GM12878 (cell line): ENCODE results near the gene TTC23. TPM values are rescaled to one million over a fixed set of nuclear protein-coding genes. Genes with fewer than 3 reads are reported as not detected.

ENCODE experiments used
- ATAC-seq: fragments of 200-7000 bp; cut with Tn5 transposase; 3 replicates; pipeline ENCODE4 v1.9.1; 2020; ENCODE audit warnings: mild to moderate bottlenecking, moderate library complexity
- BruUV-seq: library from RNA; stranded (reverse); fragments of 400-500 nt; replicated peaks from 2 replicates; lab custom pipeline; 2021; lab: Mats Ljungman, UMichigan
- CTCF ChIA-PET: fragments of 300-600 bp; sonication (Branson Sonifier 250); formaldehyde crosslinking; extraction: SDS; loops from one replicate; lab custom pipeline; 2021; ENCODE audit warnings: inconsistent platforms; lab: Yijun Ruan, JAX
- POLR2A ChIA-PET: fragments of 350-600 bp; formaldehyde crosslinking; extraction: SDS; loops from one replicate; lab custom pipeline; 2021; ENCODE audit warnings: inconsistent platforms; lab: Charles Lee
- RAD21 ChIA-PET: fragments of 300-600 bp; sonication (Branson Sonifier 250); formaldehyde crosslinking; loops from one replicate; lab custom pipeline; 2023; ENCODE audit warnings: antibody characterized with exemption; ENCODE audit not compliant: unreplicated experiment; lab: Charles Lee
- SMC1A ChIA-PET: fragments of 300-600 bp; sonication (Branson Sonifier 250); formaldehyde crosslinking; loops from one replicate; lab custom pipeline; 2023; ENCODE audit not compliant: unreplicated experiment, uncharacterized antibody; lab: Charles Lee
- DNase-seq: peaks from one replicate; pipeline ENCODE4 v3.0.0-alpha.2; 2011; ENCODE audit warnings: low read depth, low spot score
- FAIRE-seq: peaks from 3 replicates; lab custom pipeline; 2011; peaks lifted over from hg19 to GRCh38; lab: Jason Lieb, UNC
- H2AFZ ChIP-seq: 2 replicates; pipeline ENCODE4 v1.6.0; 2011; ENCODE audit warnings: low read depth, low read length, control low read depth; ENCODE audit not compliant: control insufficient read depth
- H3K27ac ChIP-seq: 2 replicates; pipeline ENCODE4 v1.5.1; 2011; ENCODE audit warnings: control low read depth; ENCODE audit not compliant: control insufficient read depth, insufficient read depth
- H3K27me3 ChIP-seq, 2 experiments: replicated peaks in 1 of 2; 2 replicates each; pipeline versions ENCODE4 v1.6.0 to v1.6.1; 2011; ENCODE audit warnings: low read length in 1 of 2; ENCODE audit not compliant: control insufficient read depth in 2 of 2, insufficient read depth in 2 of 2
- H3K36me3 ChIP-seq, 2 experiments: 2 replicates each; pipeline ENCODE4 v1.5.1; 2011; ENCODE audit warnings: low read length in 1 of 2; ENCODE audit not compliant: control insufficient read depth in 2 of 2, insufficient read depth in 2 of 2
- H3K4me1 ChIP-seq: 2 replicates; pipeline ENCODE4 v1.6.1; 2011; ENCODE audit warnings: mild to moderate bottlenecking, low read length, moderate library complexity, mixed read lengths; ENCODE audit not compliant: control insufficient read depth, insufficient read depth
- H3K4me2 ChIP-seq: 2 replicates; pipeline ENCODE4 v1.6.0; 2011; ENCODE audit warnings: control low read depth; ENCODE audit not compliant: control insufficient read depth, insufficient read depth
- H3K4me3 ChIP-seq: fragments of 200-600 bp; sonication (generic); 2 replicates; pipeline ENCODE4 v1.5.1; 2016
- H3K79me2 ChIP-seq: 2 replicates; pipeline ENCODE4 v1.6.0; 2011; ENCODE audit warnings: low read length; ENCODE audit not compliant: control insufficient read depth, insufficient read depth
- H3K9ac ChIP-seq: 2 replicates; pipeline ENCODE4 v1.8.0; 2011; ENCODE audit warnings: low read length, control low read depth, mixed read lengths; ENCODE audit not compliant: control insufficient read depth, insufficient read depth
- H3K9me3 ChIP-seq: replicated peaks from 3 replicates; pipeline ENCODE4 v1.5.1; 2011; ENCODE audit warnings: mild to moderate bottlenecking, low read length; ENCODE audit not compliant: control insufficient read depth, insufficient read depth
- H4K20me1 ChIP-seq: 2 replicates; pipeline ENCODE4 v1.6.0; 2011; ENCODE audit not compliant: control insufficient read depth, insufficient read depth
- CREB1 ChIP-seq: IDR thresholded peaks from 2 replicates; pipeline ENCODE4 v1.6.1; 2012; ENCODE audit warnings: low read depth, mild to moderate bottlenecking, inconsistent platforms
- EGR1 ChIP-seq, 2 experiments: IDR thresholded peaks; 1 replicate in 1 of 2; 2 replicates in 1 of 2; pipeline ENCODE4 v1.6.1; 2011 to 2012; ENCODE audit warnings: low read depth in 2 of 2, low read length in 2 of 2, borderline replicate concordance in 1 of 2, mild to moderate bottlenecking in 1 of 2, moderate library complexity in 1 of 2
- EP300 ChIP-seq, 2 experiments: fragments of 150-350 bp in 1 of 2; IDR thresholded peaks; 2 replicates each; pipeline ENCODE4 v1.6.1; 2011 to 2012; ENCODE audit warnings: low read depth in 2 of 2, low read length in 2 of 2, borderline replicate concordance in 1 of 2, improper control_type of control experiment in 1 of 2, inconsistent platforms in 1 of 2; ENCODE audit not compliant: control insufficient read depth in 1 of 2
- FOXM1 ChIP-seq: IDR thresholded peaks from 2 replicates; pipeline ENCODE4 v1.6.1; 2012; ENCODE audit warnings: low read depth, mild to moderate bottlenecking, inconsistent platforms, low read length, moderate library complexity
- JUNB ChIP-seq: IDR thresholded peaks from 2 replicates; pipeline ENCODE4 v1.6.1; 2016; ENCODE audit warnings: antibody characterized with exemption, mild to moderate bottlenecking
- RAD21 ChIP-seq: IDR thresholded peaks from 2 replicates; pipeline ENCODE4 v1.6.1; 2011; ENCODE audit warnings: mild to moderate bottlenecking, low read depth, low read length, moderate library complexity; ENCODE audit not compliant: insufficient read depth
- ZNF274 ChIP-seq: IDR thresholded peaks from one replicate; pipeline ENCODE4 v1.8.0; 2011; ENCODE audit not compliant: insufficient read length, insufficient read depth
- WGBS: methylation state at CpG from one replicate; pipeline ENCODE4 v1.1.6; 2016; ENCODE audit warnings: low lambda C conversion rate; ENCODE audit not compliant: insufficient replicate concordance, insufficient coverage; ENCODE audit errors: missing lambda C conversion rate; 5-methylcytosine and 5-hydroxymethylcytosine counted together
- in situ Hi-C: fragments of 300-500 bp; cut with MboI; formaldehyde crosslinking; loops from 9 replicates; pipeline ENCODE4 v1.14.3; 2018; ENCODE audit warnings: mixed read lengths
- intact Hi-C: fragments of 100-400 bp; cut with micrococcal nuclease; formaldehyde crosslinking; loops from one replicate; pipeline ENCODE4 v1.14.2; 2022; ENCODE audit not compliant: unreplicated experiment
- polyA plus RNA-seq, 11 experiments: library from polyadenylated mRNA; depleted of rRNA in 4 of 11; unstranded in 6 of 11; stranded (reverse) in 5 of 11; fragments of >200 nt; fragmentation: Nextera tagmentation in 4 of 11; fragmentation: Illumina TruSeq in 1 of 11; extraction: Ambion mirVana in 4 of 11; extraction: Trizol in 1 of 11; gene quantifications; 1 replicate in 1 of 11; 2 replicates in 10 of 11; pipeline versions ENCODE4 v1.2.1 to v1.2.3, GENCODE V29; 2011 to 2016; ENCODE audit warnings: inconsistent platforms in 2 of 11, missing spikeins in 2 of 11, low read depth in 1 of 11
- total RNA-seq, 4 experiments: library from RNA; depleted of rRNA in 3 of 4; stranded (reverse); fragments of >200 nt in 3 of 4; fragmentation: Illumina TruSeq in 1 of 4; extraction: Trizol in 1 of 4; gene quantifications; 2 replicates each; pipeline versions ENCODE4 v1.2.1 to v1.2.3, GENCODE V29; 2013 to 2021
- TF ChIP-seq, protein P1 (sequence below): IDR thresholded peaks from 2 replicates; pipeline ENCODE4 v1.6.1; 2012; ENCODE audit warnings: mild to moderate bottlenecking, low read depth, low read length
- TF ChIP-seq, protein P2 (sequence below): fragments of 450-650 bp; IDR thresholded peaks from 2 replicates; pipeline ENCODE4 v1.6.1; 2017; ENCODE audit warnings: mild to moderate bottlenecking

The TTC23 gene
- total and polyA plus RNA-seq, 10 of the 15 experiments (the other 5 are each of a cell fraction or from before 2014, with no cell fraction given): 1.2 to 9.0 (median 6.5) TPM

DNA sequence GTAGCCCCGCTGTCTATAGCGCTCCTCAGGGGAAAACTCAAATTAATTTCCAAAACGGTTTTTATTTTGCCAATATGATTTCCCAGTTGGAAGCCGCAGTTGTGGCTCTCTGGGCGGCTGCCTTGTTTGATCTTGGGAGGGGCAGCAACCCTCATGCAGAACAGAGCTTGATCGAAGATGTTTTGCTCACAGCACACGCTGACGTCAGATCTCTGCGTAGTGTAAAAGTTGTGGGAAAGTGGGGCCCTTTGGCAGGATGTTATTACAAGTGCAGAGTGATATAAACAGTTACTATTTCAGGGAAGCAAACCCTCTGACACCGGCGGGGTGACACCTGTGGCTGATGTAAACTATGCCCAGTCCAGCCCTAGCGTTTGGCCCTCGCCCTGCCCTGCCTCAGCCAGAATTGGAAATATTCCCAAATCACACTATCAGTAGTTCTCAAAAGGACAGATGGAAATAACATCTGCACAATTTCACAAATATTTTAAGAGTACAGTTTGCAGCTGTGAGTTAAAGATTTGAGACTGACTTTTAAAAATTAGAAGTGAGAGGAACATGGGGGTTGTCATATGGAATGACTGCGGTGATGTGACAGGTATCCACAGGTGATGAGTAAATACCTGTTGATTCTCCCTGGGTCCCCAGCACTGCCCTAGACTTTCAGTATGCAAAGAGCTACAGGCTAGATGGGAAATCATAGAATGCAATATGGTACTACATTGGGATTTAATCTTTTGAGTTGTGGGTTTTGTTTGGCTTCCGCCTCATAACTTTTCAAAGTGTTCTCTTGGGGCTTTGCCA, 142.8 kb downstream of the TTC23 start:
- no peak overlapping the region for H3K4me3 ChIP-seq
- BruUV-seq: no TSS peak
- DNase-seq (no peak), ATAC-seq (no peak), FAIRE-seq (no peak)
- no peaks in the 10 kb centered on the region for H4K20me1 ChIP-seq
- H3K9ac ChIP-seq: no peak overlapping the region
- TF ChIP-seq CREB1 (no peak), ZNF274 (no peak), EP300 (IDR thresholded peaks at IDR 0.05; ENCODE audit: borderline replicate concordance in 1 of 2, control insufficient read depth in 1 of 2, low read depth in 2 of 2, low read length in 2 of 2) (no peak), JUNB (no peak), FOXM1 (no peak), EGR1 (IDR thresholded peaks at IDR 0.05; ENCODE audit: borderline replicate concordance in 1 of 2, low read depth in 2 of 2, low read length in 2 of 2) (no peak), RAD21 (no peak)
- TF ChIP-seq, protein P1, sequence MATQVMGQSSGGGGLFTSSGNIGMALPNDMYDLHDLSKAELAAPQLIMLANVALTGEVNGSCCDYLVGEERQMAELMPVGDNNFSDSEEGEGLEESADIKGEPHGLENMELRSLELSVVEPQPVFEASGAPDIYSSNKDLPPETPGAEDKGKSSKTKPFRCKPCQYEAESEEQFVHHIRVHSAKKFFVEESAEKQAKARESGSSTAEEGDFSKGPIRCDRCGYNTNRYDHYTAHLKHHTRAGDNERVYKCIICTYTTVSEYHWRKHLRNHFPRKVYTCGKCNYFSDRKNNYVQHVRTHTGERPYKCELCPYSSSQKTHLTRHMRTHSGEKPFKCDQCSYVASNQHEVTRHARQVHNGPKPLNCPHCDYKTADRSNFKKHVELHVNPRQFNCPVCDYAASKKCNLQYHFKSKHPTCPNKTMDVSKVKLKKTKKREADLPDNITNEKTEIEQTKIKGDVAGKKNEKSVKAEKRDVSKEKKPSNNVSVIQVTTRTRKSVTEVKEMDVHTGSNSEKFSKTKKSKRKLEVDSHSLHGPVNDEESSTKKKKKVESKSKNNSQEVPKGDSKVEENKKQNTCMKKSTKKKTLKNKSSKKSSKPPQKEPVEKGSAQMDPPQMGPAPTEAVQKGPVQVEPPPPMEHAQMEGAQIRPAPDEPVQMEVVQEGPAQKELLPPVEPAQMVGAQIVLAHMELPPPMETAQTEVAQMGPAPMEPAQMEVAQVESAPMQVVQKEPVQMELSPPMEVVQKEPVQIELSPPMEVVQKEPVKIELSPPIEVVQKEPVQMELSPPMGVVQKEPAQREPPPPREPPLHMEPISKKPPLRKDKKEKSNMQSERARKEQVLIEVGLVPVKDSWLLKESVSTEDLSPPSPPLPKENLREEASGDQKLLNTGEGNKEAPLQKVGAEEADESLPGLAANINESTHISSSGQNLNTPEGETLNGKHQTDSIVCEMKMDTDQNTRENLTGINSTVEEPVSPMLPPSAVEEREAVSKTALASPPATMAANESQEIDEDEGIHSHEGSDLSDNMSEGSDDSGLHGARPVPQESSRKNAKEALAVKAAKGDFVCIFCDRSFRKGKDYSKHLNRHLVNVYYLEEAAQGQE: no peak
- TF ChIP-seq, protein P2, sequence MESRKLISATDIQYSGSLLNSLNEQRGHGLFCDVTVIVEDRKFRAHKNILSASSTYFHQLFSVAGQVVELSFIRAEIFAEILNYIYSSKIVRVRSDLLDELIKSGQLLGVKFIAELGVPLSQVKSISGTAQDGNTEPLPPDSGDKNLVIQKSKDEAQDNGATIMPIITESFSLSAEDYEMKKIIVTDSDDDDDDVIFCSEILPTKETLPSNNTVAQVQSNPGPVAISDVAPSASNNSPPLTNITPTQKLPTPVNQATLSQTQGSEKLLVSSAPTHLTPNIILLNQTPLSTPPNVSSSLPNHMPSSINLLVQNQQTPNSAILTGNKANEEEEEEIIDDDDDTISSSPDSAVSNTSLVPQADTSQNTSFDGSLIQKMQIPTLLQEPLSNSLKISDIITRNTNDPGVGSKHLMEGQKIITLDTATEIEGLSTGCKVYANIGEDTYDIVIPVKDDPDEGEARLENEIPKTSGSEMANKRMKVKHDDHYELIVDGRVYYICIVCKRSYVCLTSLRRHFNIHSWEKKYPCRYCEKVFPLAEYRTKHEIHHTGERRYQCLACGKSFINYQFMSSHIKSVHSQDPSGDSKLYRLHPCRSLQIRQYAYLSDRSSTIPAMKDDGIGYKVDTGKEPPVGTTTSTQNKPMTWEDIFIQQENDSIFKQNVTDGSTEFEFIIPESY: no peak
- no peaks in the 10 kb centered on the region; the same call in 2 of the 3 replicates for H3K9me3 ChIP-seq
- H3K79me2 ChIP-seq: no peaks in the 10 kb centered on the region
- peaks cover 14% of the 10 kb centered on the region for H3K4me1 ChIP-seq
- 81% methylated on average over 15 of the region's 15 CpGs for WGBS
- no peak overlapping the region for H2AFZ ChIP-seq
- intact Hi-C loops (loop anchor here (10.0 kb wide), 1 partner anchor 648 kb away; no protein-coding TSS in a partner anchor), in situ Hi-C loops (loop anchor here (25.0 kb wide), 1 partner anchor 631 kb away; the partner anchor contains the start of gene LYSMD4)
- H3K4me2 ChIP-seq: peak overlapping the region; percentile 69; the same call in 1 of the 2 replicates
- CTCF ChIA-PET: interaction anchor here (0.8 to 0.9 kb wide), 2 partner anchors 104 to 107 kb away, joined by 3 to 4 read pairs; no protein-coding TSS in a partner anchor
- peaks cover 0 to 5% of the 10 kb centered on the region in 2 experiments; a peak in 1 of 4 replicates for H3K27me3 ChIP-seq
- SMC1A ChIA-PET: interaction anchor here (0.6 to 2.0 kb wide), 3 partner anchors 61 to 239 kb away, joined by 3 to 16 read pairs (median 3); no protein-coding TSS in a partner anchor
- POLR2A ChIA-PET: no interaction called here
- H3K36me3 ChIP-seq: no peaks in the 10 kb centered on the region
- RAD21 ChIA-PET: no interaction called here
- no peak overlapping the region for H3K27ac ChIP-seq
